GM20000 (cell line): ENCODE results near the gene ATOH1.

ENCODE experiments used
- DNase-seq: peaks from one replicate; pipeline ENCODE4 v3.0.0; 2012; ENCODE audit warnings: low spot score
- TF ChIP-seq, protein P1 (sequence below): IDR thresholded peaks from 2 replicates; pipeline ENCODE4 v1.5.1; 2012; ENCODE audit warnings: mild to moderate bottlenecking, control low read depth; ENCODE audit errors: extremely low read depth, missing control alignments

Gene ATOH1

DNA sequence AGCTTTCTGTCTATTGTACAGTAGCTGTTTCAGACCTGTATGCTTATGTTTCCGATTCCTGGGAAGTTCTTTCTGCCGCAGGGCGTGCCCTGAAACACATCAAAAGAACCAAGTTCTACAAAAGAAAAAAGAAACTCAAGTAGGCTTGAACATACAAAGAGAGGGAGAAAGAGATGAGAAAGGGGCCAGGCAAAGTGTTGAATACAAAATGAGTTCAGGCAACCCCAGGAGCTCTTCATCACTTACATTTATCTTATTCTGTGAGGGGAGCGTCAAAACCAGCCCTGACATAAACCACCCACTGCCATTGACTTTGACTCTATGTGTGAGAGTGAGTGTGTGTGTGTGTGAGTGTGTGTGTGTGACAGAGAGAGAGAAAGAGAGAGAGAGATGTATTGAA is 26.5 kb upstream of the ATOH1 start:
- TF ChIP-seq, protein P1, sequence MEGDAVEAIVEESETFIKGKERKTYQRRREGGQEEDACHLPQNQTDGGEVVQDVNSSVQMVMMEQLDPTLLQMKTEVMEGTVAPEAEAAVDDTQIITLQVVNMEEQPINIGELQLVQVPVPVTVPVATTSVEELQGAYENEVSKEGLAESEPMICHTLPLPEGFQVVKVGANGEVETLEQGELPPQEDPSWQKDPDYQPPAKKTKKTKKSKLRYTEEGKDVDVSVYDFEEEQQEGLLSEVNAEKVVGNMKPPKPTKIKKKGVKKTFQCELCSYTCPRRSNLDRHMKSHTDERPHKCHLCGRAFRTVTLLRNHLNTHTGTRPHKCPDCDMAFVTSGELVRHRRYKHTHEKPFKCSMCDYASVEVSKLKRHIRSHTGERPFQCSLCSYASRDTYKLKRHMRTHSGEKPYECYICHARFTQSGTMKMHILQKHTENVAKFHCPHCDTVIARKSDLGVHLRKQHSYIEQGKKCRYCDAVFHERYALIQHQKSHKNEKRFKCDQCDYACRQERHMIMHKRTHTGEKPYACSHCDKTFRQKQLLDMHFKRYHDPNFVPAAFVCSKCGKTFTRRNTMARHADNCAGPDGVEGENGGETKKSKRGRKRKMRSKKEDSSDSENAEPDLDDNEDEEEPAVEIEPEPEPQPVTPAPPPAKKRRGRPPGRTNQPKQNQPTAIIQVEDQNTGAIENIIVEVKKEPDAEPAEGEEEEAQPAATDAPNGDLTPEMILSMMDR: no peak
- DNase-seq: no peak

DNA sequence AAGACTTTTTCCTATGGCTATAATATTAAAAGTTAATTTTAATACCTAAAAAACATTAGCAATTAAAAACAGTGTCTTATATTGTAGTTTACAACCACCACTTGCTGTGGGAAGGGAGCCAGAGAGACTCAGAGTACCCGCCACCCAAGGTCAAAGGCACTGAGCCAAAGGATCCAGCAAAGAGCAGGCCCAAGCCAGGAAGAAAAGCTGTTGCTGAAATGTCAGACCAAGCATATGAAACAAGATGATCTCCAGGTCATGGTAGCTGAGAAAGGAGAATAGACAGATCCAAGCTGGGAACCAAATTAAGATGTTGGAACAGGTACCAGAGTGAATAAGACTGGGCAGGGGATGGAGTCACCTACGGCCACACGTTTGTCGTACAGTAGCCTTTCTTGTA is 18.8 kb upstream of the ATOH1 start:
- DNase-seq: no peak
- TF ChIP-seq, protein P1: no peak

DNA sequence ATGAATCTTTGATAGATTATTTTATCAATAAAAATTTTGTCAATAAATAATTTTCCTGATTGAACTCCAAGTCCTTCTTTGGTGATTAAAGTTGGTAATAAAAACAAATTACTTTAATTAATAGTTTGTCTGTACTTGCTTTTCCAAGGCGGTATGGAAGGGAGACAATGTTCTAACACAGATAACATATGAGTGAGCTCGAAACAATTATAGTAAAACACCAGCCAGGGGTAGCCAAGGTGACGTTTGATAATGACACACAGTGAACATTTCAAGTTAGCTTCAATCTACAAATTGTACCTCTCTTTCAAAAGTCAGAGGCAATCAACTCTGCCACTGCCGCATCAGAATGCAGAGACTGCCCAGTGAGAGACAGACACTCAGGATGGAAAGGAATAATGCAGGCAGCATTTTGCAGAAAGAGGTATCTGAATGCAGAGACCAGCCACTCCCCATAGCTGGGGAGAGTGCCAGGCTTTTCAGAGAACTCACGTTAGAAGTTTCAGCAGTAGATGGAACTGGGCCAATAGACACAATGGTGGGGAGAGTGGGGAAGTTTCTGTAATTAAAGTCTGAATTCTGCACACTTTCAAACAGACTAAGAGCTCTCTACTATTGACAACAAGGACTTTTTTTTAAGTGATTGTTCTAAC is 18.1 kb upstream of the ATOH1 start:
- TF ChIP-seq, protein P1: no peak
- DNase-seq: no peak

DNA sequence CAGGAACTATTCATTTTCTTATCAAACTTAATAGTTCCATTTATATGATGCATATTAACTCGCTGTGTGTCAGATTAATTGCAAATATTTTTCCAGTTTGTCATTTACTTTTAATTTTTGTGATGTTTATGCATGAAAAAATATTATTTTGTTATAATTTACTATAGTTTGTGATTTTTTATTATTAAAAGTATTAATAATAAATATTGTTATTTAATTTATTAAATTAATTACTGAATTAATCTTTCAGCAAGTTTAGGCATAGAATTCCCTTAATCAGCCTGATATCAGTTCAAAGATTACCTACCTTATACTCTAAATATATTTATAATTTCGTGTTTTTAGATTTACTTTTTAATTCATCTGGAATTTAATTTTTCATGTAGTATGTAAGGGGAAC is 15.5 kb upstream of the ATOH1 start:
- TF ChIP-seq, protein P1: no peak
- no peak for DNase-seq

DNA sequence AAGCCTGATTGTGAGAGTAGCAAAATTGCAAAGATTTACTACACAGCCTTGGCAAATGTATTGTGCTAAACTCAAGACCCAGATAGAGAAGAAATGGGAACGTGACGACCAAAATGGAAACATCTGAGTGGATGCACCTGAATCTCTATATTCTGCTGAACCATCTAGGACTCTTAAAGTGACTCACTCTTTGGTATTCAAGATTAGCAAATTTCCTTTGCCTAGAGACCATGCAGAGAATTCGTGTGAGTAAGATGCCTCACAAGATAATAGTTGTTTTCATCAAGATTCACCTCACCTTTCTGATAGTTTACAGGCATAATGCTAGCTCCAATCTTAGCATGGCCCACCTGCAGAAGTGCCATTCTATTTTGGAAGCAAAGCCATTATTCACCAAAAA is 14.4 kb upstream of the ATOH1 start:
- TF ChIP-seq, protein P1: no peak
- no peak for DNase-seq

DNA sequence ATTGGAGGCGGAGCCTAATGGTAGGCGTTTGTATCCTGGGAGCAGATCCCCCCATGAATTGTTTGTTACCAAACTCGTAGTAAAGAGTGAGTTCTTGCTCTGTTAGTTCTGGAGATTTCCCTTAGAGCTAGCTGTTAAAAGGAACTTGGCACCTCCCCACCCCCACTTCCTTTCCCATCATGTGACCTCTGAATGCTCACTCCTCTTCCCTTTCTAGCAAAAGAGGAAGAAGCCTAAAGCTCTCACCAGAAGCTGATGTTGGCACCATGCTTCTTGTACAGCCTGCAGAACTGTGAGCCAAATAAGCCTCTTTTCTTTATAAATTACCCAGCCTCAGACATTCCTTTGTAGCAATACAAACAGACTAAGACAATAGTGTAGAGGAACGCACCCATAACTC is 13.8 kb upstream of the ATOH1 start:
- TF ChIP-seq, protein P1: no peak
- no peak for DNase-seq

DNA sequence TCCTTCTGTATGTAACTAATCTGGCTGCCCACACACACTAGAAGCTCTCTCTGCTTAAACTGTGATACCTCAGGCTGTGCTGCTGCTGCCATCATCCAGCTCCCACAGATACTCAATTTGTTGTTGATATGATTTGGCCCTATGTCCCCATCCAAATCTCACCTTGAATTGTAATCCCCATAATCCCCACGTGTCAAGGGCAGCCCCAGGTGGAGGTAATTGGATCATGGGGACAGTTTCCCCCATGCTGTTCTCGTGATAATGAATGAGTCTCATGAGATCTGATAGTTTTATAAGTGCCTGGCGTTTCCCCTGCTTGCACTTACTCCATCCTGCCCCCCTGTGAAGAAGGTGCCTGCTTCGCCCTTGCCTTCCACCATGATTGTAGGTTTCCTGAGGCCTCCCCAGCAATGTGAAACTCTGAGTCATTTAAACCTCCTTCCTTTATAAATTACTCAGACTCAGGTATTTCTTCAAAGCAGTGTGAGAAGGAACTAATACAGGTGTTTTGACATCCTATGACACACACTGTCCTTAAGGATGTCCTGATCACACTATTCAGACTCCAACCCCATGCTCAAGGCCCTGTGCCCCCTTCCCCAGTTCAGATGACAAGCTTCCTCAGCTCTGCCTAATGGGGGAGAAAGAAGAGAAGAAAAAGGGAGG is 2.9 kb upstream of the ATOH1 start:
- no peak for DNase-seq

More for the DNA sequence above, 2.9 kb upstream of the ATOH1 start:
- TF ChIP-seq, protein P1: no peak
